Panc1 (cell line): ENCODE results near the gene ZNF200. TPM values are rescaled to one million over a fixed set of nuclear protein-coding genes. Genes with fewer than 3 reads are reported as not detected.

Experiments used
- ATAC-seq: fragments of 200-7000 bp; cut with Tn5 transposase; 2 replicates; pipeline ENCODE4 v1.9.1; 2020; ENCODE audit warnings: mild to moderate bottlenecking, moderate library complexity
- BruUV-seq: library from RNA; stranded (reverse); fragments of 400-500 nt; replicated peaks from 2 replicates; lab custom pipeline; 2021; lab: Mats Ljungman, UMichigan
- CTCF ChIA-PET: fragments of 300-600 bp; sonication (Branson Sonifier 250); formaldehyde crosslinking; loops from one replicate; lab custom pipeline; 2022; ENCODE audit warnings: antibody characterized with exemption; lab: Charles Lee
- POLR2A ChIA-PET: fragments of 300-600 bp; sonication (Branson Sonifier 250); formaldehyde crosslinking; loops from one replicate; lab custom pipeline; 2022; ENCODE audit warnings: antibody characterized with exemption; lab: Charles Lee
- DNase-seq: peaks from one replicate; pipeline ENCODE4 v3.0.0-alpha.2; 2010; ENCODE audit warnings: low read depth, low spot score
- H3K27ac ChIP-seq: 2 replicates; pipeline ENCODE4 v1.5.1; 2011; ENCODE audit warnings: mild to moderate bottlenecking, low read length, inconsistent platforms
- H3K27me3 ChIP-seq: fragments of 200-500 bp; sonication (Bioruptor generic); 2 replicates; pipeline ENCODE4 v1.6.0; 2014; ENCODE audit warnings: low read length, inconsistent platforms; ENCODE audit not compliant: control insufficient read depth, insufficient read depth
- H3K36me3 ChIP-seq: fragments of 200-500 bp; sonication (Bioruptor generic); 2 replicates; pipeline ENCODE4 v1.5.1; 2014; ENCODE audit warnings: inconsistent platforms, mild to moderate bottlenecking, low read length, moderate library complexity; ENCODE audit not compliant: control insufficient read depth, insufficient read depth
- H3K4me1 ChIP-seq: 2 replicates; pipeline ENCODE4 v1.5.1; 2011; ENCODE audit warnings: inconsistent platforms, mild to moderate bottlenecking, low read length, moderate library complexity; ENCODE audit not compliant: control insufficient read depth, insufficient read depth
- H3K4me3 ChIP-seq, 2 experiments: 2 replicates each; pipeline ENCODE4 v1.5.1; 2011 to 2012; ENCODE audit warnings: low read depth in 2 of 2, low read length in 2 of 2, mild to moderate bottlenecking in 2 of 2, inconsistent platforms in 1 of 2, moderate library complexity in 1 of 2
- H3K9me3 ChIP-seq: fragments of 200-500 bp; sonication (Bioruptor generic); 2 replicates; pipeline ENCODE4 v1.5.1; 2014; ENCODE audit warnings: low read depth, mild to moderate bottlenecking, inconsistent platforms, low read length, moderate library complexity; ENCODE audit not compliant: control insufficient read depth, insufficient read depth
- CTCF ChIP-seq: fragments of 450-650 bp; IDR thresholded peaks from 2 replicates; pipeline ENCODE4 v1.5.1; 2017; ENCODE audit warnings: mild to moderate bottlenecking
- POLR2AphosphoS5 ChIP-seq: IDR thresholded peaks from 2 replicates; pipeline ENCODE4 v1.6.1; 2012; ENCODE audit warnings: mild to moderate bottlenecking, low read depth, low read length, moderate library complexity
- REST ChIP-seq, 2 experiments: IDR thresholded peaks; 2 replicates each; pipeline ENCODE4 v1.6.1; 2011 to 2012; ENCODE audit warnings: low read depth in 2 of 2, control low read depth in 1 of 2, low read length in 1 of 2, mild to moderate bottlenecking in 1 of 2, moderate library complexity in 1 of 2; ENCODE audit not compliant: insufficient read depth in 1 of 2
- SIN3A ChIP-seq: IDR thresholded peaks from 2 replicates; pipeline ENCODE4 v1.6.1; 2012; ENCODE audit warnings: low read depth, mild to moderate bottlenecking, low read length, moderate library complexity, borderline replicate concordance; ENCODE audit not compliant: insufficient read depth
- TCF7L2 ChIP-seq: IDR thresholded peaks from 2 replicates; pipeline ENCODE4 v1.6.1; 2011; ENCODE audit warnings: mild to moderate bottlenecking, low read depth, low read length, inconsistent platforms
- in situ Hi-C: cut with HindIII; loops from 2 replicates; pipeline ENCODE4 v1.10.0; 2016; ENCODE audit warnings: low sequenced_read_pairs, low pct_unique_long_range_greater_than_20kb
- intact Hi-C: fragments of 100-400 bp; cut with micrococcal nuclease; formaldehyde crosslinking; loops from one replicate; pipeline ENCODE4 v1.10.0; 2022; ENCODE audit not compliant: unreplicated experiment
- total RNA-seq: library from RNA; stranded (reverse); gene quantifications from one replicate; pipeline ENCODE4 v1.2.1, GENCODE V29; 2021; ENCODE audit not compliant: unreplicated experiment

The ZNF200 gene
- total RNA-seq, 1 experiment from 2014 or later: 12.4 TPM

GRCh38 chr16:3281222-3281820 lies 46.4 kb upstream of the ZNF200 start:
- H3K27me3 ChIP-seq: no peaks in the 10 kb centered on the region; the same call in 1 of the 2 replicates
- no peak for ATAC-seq
- no peak overlapping the region for H3K27ac ChIP-seq
- H3K4me3 ChIP-seq: no peak overlapping the region
- DNase-seq: no peak
- no peak for TF ChIP-seq POLR2AphosphoS5
- TF ChIP-seq REST (IDR thresholded peaks at IDR 0.05; ENCODE audit: insufficient read depth in 1 of 2, low read depth in 2 of 2, low read length in 1 of 2): no peak
- no peak for TF ChIP-seq CTCF
- intact Hi-C loops (no loop called here), in situ Hi-C loops (no loop called here)
- CTCF ChIA-PET: no interaction called here
- POLR2A ChIA-PET: no interaction called here
- peaks cover 17% of the 10 kb centered on the region for H3K9me3 ChIP-seq
- no TSS peak for BruUV-seq
- peaks cover 2% of the 10 kb centered on the region for H3K36me3 ChIP-seq
- no peaks in the 10 kb centered on the region; the same call in 1 of the 2 replicates for H3K4me1 ChIP-seq

GRCh38 chr16:3276679-3277078 lies 41.7 kb upstream of the ZNF200 start:
- no peaks in the 10 kb centered on the region; the same call in 1 of the 2 replicates for H3K27me3 ChIP-seq
- ATAC-seq (no peak), DNase-seq (no peak)
- POLR2A ChIA-PET: no interaction called here
- CTCF ChIA-PET: interaction anchor here (0.6 kb wide), 2 partner anchors 10 to 138 kb away, joined by 3 read pairs; no protein-coding TSS in a partner anchor
- no peaks in the 10 kb centered on the region for H3K9me3 ChIP-seq
- no peaks in the 10 kb centered on the region for H3K4me1 ChIP-seq
- H3K4me3 ChIP-seq: no peak overlapping the region
- intact Hi-C loops (no loop called here), in situ Hi-C loops (no loop called here)
- no peaks in the 10 kb centered on the region for H3K36me3 ChIP-seq
- no peak overlapping the region for H3K27ac ChIP-seq
- BruUV-seq: no TSS peak
- no peak for TF ChIP-seq CTCF
- no peak for TF ChIP-seq SIN3A
- no peak for TF ChIP-seq REST (IDR thresholded peaks at IDR 0.05; ENCODE audit: insufficient read depth in 1 of 2, low read depth in 2 of 2, low read length in 1 of 2)
- TF ChIP-seq TCF7L2: no peak
- TF ChIP-seq POLR2AphosphoS5: no peak
